Mesendoderm (in vitro differentiated cells): ENCODE results near the gene SHC2.

Experiments
- DNase-seq: peaks from one replicate; pipeline ENCODE4 v3.0.0; 2013
- H2AK5ac ChIP-seq: 2 replicates; pipeline ENCODE4 v1.6.1; 2013; ENCODE audit warnings: low read length, inconsistent platforms
- H2BK120ac ChIP-seq: 2 replicates; pipeline ENCODE4 v1.6.1; 2013; ENCODE audit warnings: low read depth, mild to moderate bottlenecking, low read length, moderate library complexity, mixed read lengths
- H2BK15ac ChIP-seq: replicated peaks from 2 replicates; pipeline ENCODE4 v1.6.1; 2013; ENCODE audit warnings: low read depth, mild to moderate bottlenecking, moderate library complexity
- H2BK5ac ChIP-seq: 2 replicates; pipeline ENCODE4 v1.6.1; 2013; ENCODE audit warnings: low read length, inconsistent platforms
- H3K18ac ChIP-seq: 2 replicates; pipeline ENCODE4 v1.6.1; 2013; ENCODE audit warnings: mild to moderate bottlenecking, low read length, mixed read lengths
- H3K23ac ChIP-seq: one replicate; pipeline ENCODE4 v1.6.1; 2013; ENCODE audit warnings: low read length
- H3K27ac ChIP-seq: 2 replicates; pipeline ENCODE4 v1.5.1; 2013; ENCODE audit warnings: low read depth, mild to moderate bottlenecking, inconsistent platforms, low read length, moderate library complexity
- H3K27me3 ChIP-seq: 2 replicates; pipeline ENCODE4 v1.6.1; 2013; ENCODE audit warnings: low read length, control low read depth, mild to moderate bottlenecking, inconsistent platforms; ENCODE audit not compliant: insufficient read depth, poor library complexity
- H3K36me3 ChIP-seq: 2 replicates; pipeline ENCODE4 v1.6.1; 2013; ENCODE audit warnings: low read length, inconsistent platforms; ENCODE audit not compliant: control insufficient read depth, insufficient read depth
- H3K4ac ChIP-seq: one replicate; pipeline ENCODE4 v1.6.1; 2013; ENCODE audit warnings: low read depth, mild to moderate bottlenecking, low read length, moderate library complexity
- H3K4me1 ChIP-seq: 2 replicates; pipeline ENCODE4 v1.6.1; 2013; ENCODE audit warnings: low read depth, low read length, inconsistent platforms; ENCODE audit not compliant: control insufficient read depth
- H3K4me2 ChIP-seq: 2 replicates; pipeline ENCODE4 v1.6.1; 2013; ENCODE audit warnings: low read length
- H3K4me3 ChIP-seq: 2 replicates; pipeline ENCODE4 v1.5.1; 2013; ENCODE audit warnings: mild to moderate bottlenecking, low read length
- H3K56ac ChIP-seq: one replicate; pipeline ENCODE4 v1.6.1; 2013; ENCODE audit warnings: low read length
- H3K79me1 ChIP-seq: 2 replicates; pipeline ENCODE4 v1.6.1; 2013; ENCODE audit warnings: low read length, inconsistent platforms
- H3K79me2 ChIP-seq: 2 replicates; pipeline ENCODE4 v1.6.1; 2013; ENCODE audit warnings: mild to moderate bottlenecking, low read length; ENCODE audit not compliant: control insufficient read depth, insufficient read depth
- H3K9ac ChIP-seq: 2 replicates; pipeline ENCODE4 v1.6.1; 2013; ENCODE audit warnings: low read length, inconsistent platforms
- H4K5ac ChIP-seq: one replicate; pipeline ENCODE4 v1.6.1; 2013; ENCODE audit warnings: low read length
- H4K8ac ChIP-seq: one replicate; pipeline ENCODE4 v1.6.1; 2013; ENCODE audit warnings: low read depth, mild to moderate bottlenecking, control low read depth, low read length, moderate library complexity
- WGBS: extraction: QIAGEN DNeasy Blood & Tissue Kit; methylation state at CpG from one replicate; pipeline ENCODE4 v1.1.7; 2013; ENCODE audit warnings: low lambda C conversion rate, missing lambda C conversion rate; ENCODE audit not compliant: insufficient coverage; ENCODE audit errors: extremely low coverage; 5-methylcytosine and 5-hydroxymethylcytosine counted together

Gene SHC2

GRCh38 chr19:459724-460511 is 915 bp downstream of the SHC2 start:
- no peaks in the 10 kb centered on the region for H3K79me2 ChIP-seq
- peak; percentile 37 for DNase-seq
- H3K56ac ChIP-seq, result peak overlapping the region; percentile 78
- no peak overlapping the region for H2BK5ac ChIP-seq
- no peak overlapping the region for H4K5ac ChIP-seq
- no peak overlapping the region for H3K4me3 ChIP-seq
- H4K8ac ChIP-seq, result no peak overlapping the region
- H2AK5ac ChIP-seq, result no peak overlapping the region
- H2BK15ac ChIP-seq, result no peak overlapping the region
- peaks cover 3% of the 10 kb centered on the region for H3K27me3 ChIP-seq
- peak overlapping the region; percentile 54 for H3K18ac ChIP-seq
- H3K36me3 ChIP-seq, result no peaks in the 10 kb centered on the region
- no peak overlapping the region for H3K4ac ChIP-seq
- whole genome bisulfite sequencing, result no CpG with 5 or more reads among the region's 66 CpGs
- H3K4me2 ChIP-seq, result peak overlapping the region; percentile 57
- no peak overlapping the region for H3K23ac ChIP-seq
- H3K9ac ChIP-seq, result peak overlapping the region; percentile 55
- H2BK120ac ChIP-seq, result no peak overlapping the region
- H3K4me1 ChIP-seq, result no peaks in the 10 kb centered on the region
- no peak overlapping the region for H3K27ac ChIP-seq
- H3K79me1 ChIP-seq, result no peaks in the 10 kb centered on the region

- Histone ChIP-seq H2BK5ac (no peak overlapping the region), H3K36me3 (no peaks in the 10 kb centered on the region), H3K4ac (no peak overlapping the region), H3K79me1 (no peaks in the 10 kb centered on the region), H4K5ac (no peak overlapping the region), H3K56ac (no peak overlapping the region), H3K4me3 (no peak overlapping the region), H3K27ac (no peak overlapping the region), H3K27me3 (peaks cover 3% of the 10 kb centered on the region), H2BK120ac (no peak overlapping the region), H3K18ac (no peak overlapping the region), H3K23ac (no peak overlapping the region), H3K9ac (no peak overlapping the region), H3K4me2 (no peak overlapping the region), H3K4me1 (no peaks in the 10 kb centered on the region), H3K79me2 (no peaks in the 10 kb centered on the region), H2AK5ac (no peak overlapping the region), H4K8ac (no peak overlapping the region), H2BK15ac (no peak overlapping the region)
- DNase-seq, result no peak
- no CpG with 5 or more reads among the region's 89 CpGs for WGBS
Measured at GRCh38 chr19:458091-459042, 2.5 kb downstream of the SHC2 start.

GRCh38 chr19:457636-458035 is 3.2 kb downstream of the SHC2 start:
- H4K8ac ChIP-seq, result no peak overlapping the region
- H3K27me3 ChIP-seq, result peaks cover 3% of the 10 kb centered on the region
- H3K79me2 ChIP-seq, result no peaks in the 10 kb centered on the region
- H3K4me2 ChIP-seq, result no peak overlapping the region
- H2AK5ac ChIP-seq, result no peak overlapping the region
- no peak overlapping the region for H3K4me3 ChIP-seq
- no peak overlapping the region for H3K56ac ChIP-seq
- no peak overlapping the region for H3K4ac ChIP-seq
- no CpG with 5 or more reads among the region's 30 CpGs for WGBS
- no peak overlapping the region for H2BK120ac ChIP-seq
- no peaks in the 10 kb centered on the region for H3K79me1 ChIP-seq
- DNase-seq, result no peak
- no peak overlapping the region for H2BK5ac ChIP-seq
- H3K27ac ChIP-seq, result no peak overlapping the region
- no peak overlapping the region for H2BK15ac ChIP-seq
- H4K5ac ChIP-seq, result no peak overlapping the region
- H3K18ac ChIP-seq, result no peak overlapping the region
- H3K4me1 ChIP-seq, result no peaks in the 10 kb centered on the region
- no peak overlapping the region for H3K9ac ChIP-seq
- no peak overlapping the region for H3K23ac ChIP-seq
- no peaks in the 10 kb centered on the region for H3K36me3 ChIP-seq

GRCh38 chr19:456547-457110 is 4.2 kb downstream of the SHC2 start:
- no peak overlapping the region for H3K9ac ChIP-seq
- no CpG with 5 or more reads among the region's 18 CpGs for WGBS

GRCh38 chr19:455851-456546 is 4.8 kb downstream of the SHC2 start:
- WGBS, result no CpG with 5 or more reads among the region's 31 CpGs

More at GRCh38 chr19:456547-457110, 4.2 kb downstream of the SHC2 start:
- no peak overlapping the region for H4K5ac ChIP-seq
- H4K8ac ChIP-seq, result no peak overlapping the region
- H3K4me1 ChIP-seq, result no peaks in the 10 kb centered on the region
- H3K4me3 ChIP-seq, result no peak overlapping the region
- H3K4ac ChIP-seq, result no peak overlapping the region
- H3K4me2 ChIP-seq, result no peak overlapping the region
- H2BK15ac ChIP-seq, result no peak overlapping the region
- no peak overlapping the region for H2BK5ac ChIP-seq
- H3K27me3 ChIP-seq, result peaks cover 3% of the 10 kb centered on the region
- no peak overlapping the region for H3K56ac ChIP-seq
- no peak for DNase-seq
- H3K79me1 ChIP-seq, result no peaks in the 10 kb centered on the region
- no peak overlapping the region for H2BK120ac ChIP-seq
- H2AK5ac ChIP-seq, result no peak overlapping the region
- H3K36me3 ChIP-seq, result no peaks in the 10 kb centered on the region
- no peak overlapping the region for H3K27ac ChIP-seq
- no peaks in the 10 kb centered on the region for H3K79me2 ChIP-seq
- H3K23ac ChIP-seq, result no peak overlapping the region
- H3K18ac ChIP-seq, result no peak overlapping the region

More at GRCh38 chr19:455851-456546, 4.8 kb downstream of the SHC2 start:
- no peak overlapping the region for H3K4ac ChIP-seq
- no peaks in the 10 kb centered on the region for H3K36me3 ChIP-seq
- H2BK15ac ChIP-seq, result no peak overlapping the region
- H3K27me3 ChIP-seq, result no peaks in the 10 kb centered on the region
- H3K18ac ChIP-seq, result no peak overlapping the region
- no peaks in the 10 kb centered on the region for H3K79me2 ChIP-seq
- no peak overlapping the region for H2BK5ac ChIP-seq
- H3K79me1 ChIP-seq, result no peaks in the 10 kb centered on the region
- no peak overlapping the region for H3K23ac ChIP-seq
- H4K5ac ChIP-seq, result no peak overlapping the region
- no peak overlapping the region for H4K8ac ChIP-seq
- H3K56ac ChIP-seq, result no peak overlapping the region
- H3K4me3 ChIP-seq, result no peak overlapping the region
- no peak overlapping the region for H3K4me2 ChIP-seq
- DNase-seq, result no peak
- no peaks in the 10 kb centered on the region for H3K4me1 ChIP-seq
- H2BK120ac ChIP-seq, result no peak overlapping the region
- no peak overlapping the region for H3K9ac ChIP-seq
- H2AK5ac ChIP-seq, result no peak overlapping the region
- H3K27ac ChIP-seq, result no peak overlapping the region
